Measurements from ENCODE around the gene ZBTB5. TPM values are rescaled to one million over a fixed set of nuclear protein-coding genes. Genes with fewer than 3 reads are reported as not detected.
A peak's percentile ranks its signal among the peaks of the same experiment; 100 is the strongest.

ZBTB5 gene
- total RNA-seq, 1 experiment from 2014 or later: 17.2 TPM

- Histone ChIP-seq H3K36me3 (ENCODE audit: insufficient read depth, low read length, poor library complexity, severe bottlenecking) (peaks cover 21% of the 10 kb centered on the region), H3K4me3 (ENCODE audit: low read depth, low read length, poor library complexity, severe bottlenecking) (peak within 1 kb of the TSS; percentile 93), H3K27ac (ENCODE audit: low read depth, low read length, poor library complexity, severe bottlenecking) (peak within 1 kb of the TSS; percentile 88), H3K4me1 (ENCODE audit: insufficient read depth, low read length, poor library complexity, severe bottlenecking) (peaks cover 26% of the 10 kb centered on the region), H3K9me3 (ENCODE audit: low read depth, low read length, poor library complexity, severe bottlenecking) (no peaks in the 10 kb centered on the region), H3K27me3 (replicated peaks; ENCODE audit: insufficient read depth, low read depth, low read length, poor library complexity) (no peaks in the 10 kb centered on the region)
- BruUV-seq (replicated peaks): TSS peak; percentile 74
- CTCF ChIA-PET: interaction anchor here (0.6 kb wide), 1 partner anchor 44 kb away, joined by 3 read pairs; no protein-coding TSS in a partner anchor
- intact Hi-C loops (cut with micrococcal nuclease; ENCODE audit: unreplicated experiment): no loop called here
- TF ChIP-seq CTCF (conservative IDR thresholded peaks at IDR 0.05; ENCODE audit: low read depth, low read length): no peak
- TF ChIP-seq EZH2 (IDR thresholded peaks at IDR 0.05; ENCODE audit: borderline replicate concordance, low read depth, low read length, poor library complexity, severe bottlenecking): no peak
- DNase-seq (ENCODE audit: low spot score): peak; percentile 89
- POLR2A ChIA-PET (ENCODE audit: low non-redundant PET): no interaction called here
Measured at GRCh38 chr9:37422289-37423104, 42.8 kb downstream of the ZBTB5 start, which contains the start of gene GRHPR. GRHPR (plus strand) TSS chr9:37422696; CDS start chr9:37422751, 55 bp downstream.

GRCh38 chr9:37421914-37422288 lies 43.3 kb downstream of the ZBTB5 start:
- Histone ChIP-seq H3K27me3 (replicated peaks; ENCODE audit: insufficient read depth, low read depth, low read length, poor library complexity) (no peaks in the 10 kb centered on the region), H3K9me3 (ENCODE audit: low read depth, low read length, poor library complexity, severe bottlenecking) (no peaks in the 10 kb centered on the region), H3K4me3 (ENCODE audit: low read depth, low read length, poor library complexity, severe bottlenecking) (peak overlapping the region; percentile 93), H3K4me1 (ENCODE audit: insufficient read depth, low read length, poor library complexity, severe bottlenecking) (peaks cover 26% of the 10 kb centered on the region), H3K36me3 (ENCODE audit: insufficient read depth, low read length, poor library complexity, severe bottlenecking) (peaks cover 15% of the 10 kb centered on the region), H3K27ac (ENCODE audit: low read depth, low read length, poor library complexity, severe bottlenecking) (peak overlapping the region; percentile 88)
- TF ChIP-seq CTCF (conservative IDR thresholded peaks at IDR 0.05; ENCODE audit: low read depth, low read length): no peak
- TF ChIP-seq EZH2 (IDR thresholded peaks at IDR 0.05; ENCODE audit: borderline replicate concordance, low read depth, low read length, poor library complexity, severe bottlenecking): no peak
- no TSS peak for BruUV-seq (replicated peaks)
- ChIA-PET CTCF (no interaction called here), POLR2A (ENCODE audit: low non-redundant PET) (no interaction called here)
- no peak for DNase-seq (ENCODE audit: low spot score)
- intact Hi-C loops (cut with micrococcal nuclease; ENCODE audit: unreplicated experiment): no loop called here

- no peaks in the 10 kb centered on the region for H3K9me3 ChIP-seq (ENCODE audit: low read depth, low read length, poor library complexity, severe bottlenecking)
- intact Hi-C loops (cut with micrococcal nuclease; ENCODE audit: unreplicated experiment): no loop called here
- no peak for DNase-seq (ENCODE audit: low spot score)
- no peaks in the 10 kb centered on the region for H3K27me3 ChIP-seq (replicated peaks; ENCODE audit: insufficient read depth, low read depth, low read length, poor library complexity)
- TF ChIP-seq EZH2 (IDR thresholded peaks at IDR 0.05; ENCODE audit: borderline replicate concordance, low read depth, low read length, poor library complexity, severe bottlenecking) (no peak), CTCF (conservative IDR thresholded peaks at IDR 0.05; ENCODE audit: low read depth, low read length) (no peak)
- H3K36me3 ChIP-seq (ENCODE audit: insufficient read depth, low read length, poor library complexity, severe bottlenecking): peaks cover under 1% of the 10 kb centered on the region
- POLR2A ChIA-PET (ENCODE audit: low non-redundant PET): no interaction called here
- CTCF ChIA-PET: interaction anchor here (0.7 kb wide), 1 partner anchor 327 kb away, joined by 5 read pairs; no protein-coding TSS in a partner anchor
- H3K4me1 ChIP-seq (ENCODE audit: insufficient read depth, low read length, poor library complexity, severe bottlenecking): peaks cover 26% of the 10 kb centered on the region
- BruUV-seq (replicated peaks): no TSS peak
- H3K27ac ChIP-seq (ENCODE audit: low read depth, low read length, poor library complexity, severe bottlenecking): no peak overlapping the region
- H3K4me3 ChIP-seq (ENCODE audit: low read depth, low read length, poor library complexity, severe bottlenecking): no peak overlapping the region
Measured at GRCh38 chr9:37420271-37421215, 44.7 kb downstream of the ZBTB5 start.

All from A673 (cell line).